ENCODE data around the gene ZNF469. TPM values are rescaled to one million over a fixed set of nuclear protein-coding genes. Genes with fewer than 3 reads are reported as not detected.

ZNF469 gene
- total RNA-seq, 1 experiment from 2014 or later = 0.09 TPM

DNA sequence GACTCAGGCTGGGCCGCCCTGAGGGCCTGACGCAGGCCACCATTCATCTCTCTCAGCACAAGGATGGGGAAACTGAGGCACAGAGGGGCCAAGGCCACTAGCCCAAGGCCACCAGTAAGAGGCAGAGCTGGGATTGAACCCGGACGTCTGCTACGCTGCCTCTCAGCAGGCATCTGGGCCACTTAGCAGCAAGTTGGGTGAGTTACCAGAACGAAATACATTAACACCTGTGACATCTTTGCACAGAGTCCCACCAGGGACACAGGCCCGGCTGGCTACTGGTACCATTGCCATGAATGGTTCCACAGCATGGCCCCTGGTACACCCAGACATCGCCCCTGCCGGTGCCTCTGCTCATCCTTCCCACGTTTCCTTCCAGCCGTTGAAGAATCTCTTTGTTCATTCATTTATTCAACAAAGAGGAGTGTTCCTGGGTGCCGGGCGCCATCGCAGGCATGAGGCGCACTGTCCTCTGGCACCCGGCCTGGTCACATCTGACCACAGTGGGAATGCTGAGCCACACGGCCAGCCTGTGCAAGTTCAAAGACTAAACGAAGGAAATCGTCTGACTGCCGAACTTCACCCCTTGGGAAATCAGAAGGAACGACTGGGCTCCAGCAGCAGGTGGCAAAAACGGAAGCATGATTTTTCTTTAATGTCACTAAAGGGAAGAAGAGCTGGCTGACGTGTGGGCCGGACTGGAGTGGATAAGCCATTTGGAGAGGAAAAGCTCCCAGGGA, 7.4 kb upstream of the ZNF469 start:
- intact Hi-C loops (cut with micrococcal nuclease; ENCODE audit: unreplicated experiment) = no loop called here
- CTCF ChIA-PET = no interaction called here
- TF ChIP-seq, protein P1, sequence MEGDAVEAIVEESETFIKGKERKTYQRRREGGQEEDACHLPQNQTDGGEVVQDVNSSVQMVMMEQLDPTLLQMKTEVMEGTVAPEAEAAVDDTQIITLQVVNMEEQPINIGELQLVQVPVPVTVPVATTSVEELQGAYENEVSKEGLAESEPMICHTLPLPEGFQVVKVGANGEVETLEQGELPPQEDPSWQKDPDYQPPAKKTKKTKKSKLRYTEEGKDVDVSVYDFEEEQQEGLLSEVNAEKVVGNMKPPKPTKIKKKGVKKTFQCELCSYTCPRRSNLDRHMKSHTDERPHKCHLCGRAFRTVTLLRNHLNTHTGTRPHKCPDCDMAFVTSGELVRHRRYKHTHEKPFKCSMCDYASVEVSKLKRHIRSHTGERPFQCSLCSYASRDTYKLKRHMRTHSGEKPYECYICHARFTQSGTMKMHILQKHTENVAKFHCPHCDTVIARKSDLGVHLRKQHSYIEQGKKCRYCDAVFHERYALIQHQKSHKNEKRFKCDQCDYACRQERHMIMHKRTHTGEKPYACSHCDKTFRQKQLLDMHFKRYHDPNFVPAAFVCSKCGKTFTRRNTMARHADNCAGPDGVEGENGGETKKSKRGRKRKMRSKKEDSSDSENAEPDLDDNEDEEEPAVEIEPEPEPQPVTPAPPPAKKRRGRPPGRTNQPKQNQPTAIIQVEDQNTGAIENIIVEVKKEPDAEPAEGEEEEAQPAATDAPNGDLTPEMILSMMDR (conservative IDR thresholded peaks at IDR 0.05; ENCODE audit: low read depth, low read length) = no peak
- TF ChIP-seq EZH2 (IDR thresholded peaks at IDR 0.05; ENCODE audit: borderline replicate concordance, low read depth, low read length, poor library complexity, severe bottlenecking) = no peak
- Histone ChIP-seq H3K27me3 (replicated peaks; ENCODE audit: insufficient read depth, low read depth, low read length, poor library complexity) (no peaks in the 10 kb centered on the region), H3K4me3 (ENCODE audit: low read depth, low read length, poor library complexity, severe bottlenecking) (no peak overlapping the region), H3K27ac (ENCODE audit: low read depth, low read length, poor library complexity, severe bottlenecking) (no peak overlapping the region), H3K9me3 (ENCODE audit: low read depth, low read length, poor library complexity, severe bottlenecking) (no peaks in the 10 kb centered on the region), H3K36me3 (ENCODE audit: insufficient read depth, low read length, poor library complexity, severe bottlenecking) (no peaks in the 10 kb centered on the region), H3K4me1 (ENCODE audit: insufficient read depth, low read length, poor library complexity, severe bottlenecking) (no peaks in the 10 kb centered on the region)
- POLR2A ChIA-PET (ENCODE audit: low non-redundant PET) = no interaction called here
- no TSS peak for BruUV-seq (replicated peaks)
- DNase-seq (ENCODE audit: low spot score) = no peak

DNA sequence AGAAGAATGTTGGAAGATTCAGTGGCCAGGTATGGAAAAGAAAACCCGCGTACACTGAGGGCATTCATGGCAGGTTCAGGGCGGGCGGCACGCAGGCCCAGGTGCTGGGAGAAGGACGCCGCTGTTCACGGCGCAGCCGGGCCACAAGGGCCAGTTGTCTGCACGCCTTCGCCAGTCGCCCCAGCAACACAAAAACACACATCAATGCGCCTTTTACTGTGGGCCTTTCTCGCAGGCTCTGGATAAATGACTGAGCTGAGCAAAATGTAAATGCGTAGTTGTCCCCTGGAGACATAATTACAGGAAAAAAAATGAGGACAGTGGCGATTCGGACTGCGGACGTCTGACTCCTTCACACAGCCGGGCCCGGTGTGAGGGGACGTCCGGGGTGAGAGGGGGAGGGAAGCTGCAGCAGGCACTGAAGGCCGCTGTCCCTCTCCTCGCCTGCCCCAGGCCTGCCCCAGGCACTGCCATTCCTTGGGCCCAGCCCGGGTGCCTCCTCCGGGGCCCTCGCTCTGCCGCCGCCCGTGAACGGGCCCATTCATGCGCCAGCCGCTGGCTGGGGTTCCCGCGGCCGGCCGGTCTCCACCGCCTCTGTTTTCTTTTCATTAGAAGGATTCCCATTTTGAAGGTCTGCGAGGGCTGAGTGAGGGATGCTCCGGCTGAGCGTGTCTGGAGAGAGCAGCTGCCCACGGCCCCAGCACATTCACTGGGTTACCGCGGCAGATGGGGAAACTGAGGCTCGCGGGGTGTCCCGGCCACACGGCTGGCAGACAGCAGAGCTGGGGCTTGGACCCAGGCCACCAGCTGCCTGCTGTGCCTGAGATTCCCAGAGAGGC, 6.5 kb upstream of the ZNF469 start:
- Histone ChIP-seq H3K9me3 (ENCODE audit: low read depth, low read length, poor library complexity, severe bottlenecking) (no peaks in the 10 kb centered on the region), H3K27ac (ENCODE audit: low read depth, low read length, poor library complexity, severe bottlenecking) (no peak overlapping the region), H3K36me3 (ENCODE audit: insufficient read depth, low read length, poor library complexity, severe bottlenecking) (no peaks in the 10 kb centered on the region), H3K4me1 (ENCODE audit: insufficient read depth, low read length, poor library complexity, severe bottlenecking) (no peaks in the 10 kb centered on the region), H3K27me3 (replicated peaks; ENCODE audit: insufficient read depth, low read depth, low read length, poor library complexity) (no peaks in the 10 kb centered on the region), H3K4me3 (ENCODE audit: low read depth, low read length, poor library complexity, severe bottlenecking) (no peak overlapping the region)
- ChIA-PET CTCF (no interaction called here), POLR2A (ENCODE audit: low non-redundant PET) (no interaction called here)
- no peak for DNase-seq (ENCODE audit: low spot score)
- intact Hi-C loops (cut with micrococcal nuclease; ENCODE audit: unreplicated experiment) = no loop called here
- TF ChIP-seq, protein P1 (conservative IDR thresholded peaks at IDR 0.05; ENCODE audit: low read depth, low read length) = no peak
- TF ChIP-seq EZH2 (IDR thresholded peaks at IDR 0.05; ENCODE audit: borderline replicate concordance, low read depth, low read length, poor library complexity, severe bottlenecking) = no peak
- BruUV-seq (replicated peaks) = no TSS peak

DNA sequence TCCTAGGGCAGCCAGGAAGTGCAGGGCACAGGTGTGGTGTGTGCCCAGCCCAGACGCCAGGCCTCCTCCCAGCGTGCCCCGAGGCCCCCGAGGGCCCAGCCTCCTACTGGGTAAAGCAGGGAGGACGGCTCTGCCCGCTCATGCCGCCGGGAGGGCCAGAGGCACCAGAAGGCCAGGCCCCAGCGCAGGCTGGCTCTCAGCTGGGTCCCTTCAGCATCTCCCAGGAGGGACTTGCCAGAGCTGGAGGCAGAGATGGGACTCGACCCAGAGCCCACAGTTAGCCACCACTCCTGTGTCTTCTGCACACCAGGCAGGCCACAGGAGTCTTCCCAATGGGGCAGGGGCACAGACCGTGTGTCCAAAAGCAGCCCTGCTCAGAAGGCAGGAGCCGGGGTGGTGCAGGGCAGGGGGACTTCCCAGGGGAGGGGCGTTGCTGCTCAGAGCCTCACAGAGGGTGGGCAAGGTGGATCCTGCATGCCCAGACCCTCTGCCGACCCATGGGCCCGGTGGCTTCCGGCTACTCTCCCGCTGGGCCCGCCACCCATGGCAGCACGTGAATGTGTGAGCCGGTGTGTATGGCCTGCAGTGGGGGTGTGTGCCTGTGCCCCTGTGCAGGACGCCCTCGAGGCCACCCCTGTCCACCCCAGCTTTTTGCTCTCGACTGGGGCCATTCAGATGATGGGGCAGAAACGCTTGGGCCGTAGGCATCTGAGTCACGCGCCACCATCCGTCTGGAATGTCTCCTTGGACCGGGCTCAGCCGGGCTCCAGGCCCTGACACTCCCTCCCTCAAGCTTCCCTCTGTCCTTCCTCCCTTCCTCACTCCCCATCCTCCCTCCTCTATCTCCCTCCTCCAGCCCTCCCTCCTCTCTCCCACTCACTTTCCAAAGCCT, 5.7 kb upstream of the ZNF469 start:
- Histone ChIP-seq H3K27ac (ENCODE audit: low read depth, low read length, poor library complexity, severe bottlenecking) (no peak overlapping the region), H3K9me3 (ENCODE audit: low read depth, low read length, poor library complexity, severe bottlenecking) (no peaks in the 10 kb centered on the region), H3K27me3 (replicated peaks; ENCODE audit: insufficient read depth, low read depth, low read length, poor library complexity) (peaks cover 7% of the 10 kb centered on the region), H3K36me3 (ENCODE audit: insufficient read depth, low read length, poor library complexity, severe bottlenecking) (no peaks in the 10 kb centered on the region), H3K4me3 (ENCODE audit: low read depth, low read length, poor library complexity, severe bottlenecking) (no peak overlapping the region), H3K4me1 (ENCODE audit: insufficient read depth, low read length, poor library complexity, severe bottlenecking) (no peaks in the 10 kb centered on the region)
- TF ChIP-seq, protein P1 (conservative IDR thresholded peaks at IDR 0.05; ENCODE audit: low read depth, low read length) = no peak
- no peak for TF ChIP-seq EZH2 (IDR thresholded peaks at IDR 0.05; ENCODE audit: borderline replicate concordance, low read depth, low read length, poor library complexity, severe bottlenecking)
- no peak for DNase-seq (ENCODE audit: low spot score)
- intact Hi-C loops (cut with micrococcal nuclease; ENCODE audit: unreplicated experiment) = no loop called here
- ChIA-PET CTCF (no interaction called here), POLR2A (ENCODE audit: low non-redundant PET) (no interaction called here)
- BruUV-seq (replicated peaks) = no TSS peak

Data from A673 (cell line).